Medulla oblongata (tissue), 1 donor: ENCODE data around the gene SPATA20.

Experiments used
- DNase-seq: peaks from one replicate; pipeline ENCODE4 v3.0.0-alpha.2; 2015; ENCODE audit errors: extremely low spot score

SPATA20 gene

GRCh38 chr17:50519141-50519834 is 27.7 kb upstream of the SPATA20 start:
- DNase-seq = no peak

GRCh38 chr17:50520483-50520882 is 26.5 kb upstream of the SPATA20 start:
- no peak for DNase-seq

GRCh38 chr17:50521514-50521913 is 25.5 kb upstream of the SPATA20 start:
- DNase-seq = no peak

- DNase-seq = no peak
These were observed 24.2 kb upstream of the SPATA20 start for GRCh38 chr17:50522766-50523165.

- DNase-seq = no peak
These were observed 23.8 kb upstream of the SPATA20 start for GRCh38 chr17:50523208-50523607.

- no peak for DNase-seq
These were observed 22.1 kb upstream of the SPATA20 start for GRCh38 chr17:50524838-50525237.

GRCh38 chr17:50527155-50527762 is 19.7 kb upstream of the SPATA20 start:
- no peak for DNase-seq

GRCh38 chr17:50527949-50528474 is 19.0 kb upstream of the SPATA20 start:
- DNase-seq = no peak

GRCh38 chr17:50529849-50530248 is 17.1 kb upstream of the SPATA20 start:
- DNase-seq = no peak

- DNase-seq = no peak
These were observed 15.4 kb upstream of the SPATA20 start for GRCh38 chr17:50531428-50532025.

GRCh38 chr17:50532452-50533024 is 14.4 kb upstream of the SPATA20 start, which contains the start of gene EPN3:
Gene EPN3 (plus strand): TSS chr17:50532735. CDS start chr17:50536557, 3,822 bp downstream.
- no peak for DNase-seq

GRCh38 chr17:50533185-50533584 is 13.8 kb upstream of the SPATA20 start:
- DNase-seq = no peak

GRCh38 chr17:50533720-50534148 is 13.2 kb upstream of the SPATA20 start:
- no peak for DNase-seq

GRCh38 chr17:50534222-50534978 is 12.6 kb upstream of the SPATA20 start:
- no peak for DNase-seq

GRCh38 chr17:50534979-50535326 is 12.0 kb upstream of the SPATA20 start:
- no peak for DNase-seq

GRCh38 chr17:50535407-50535806 is 11.6 kb upstream of the SPATA20 start:
- DNase-seq = no peak

- no peak for DNase-seq
These were observed 10.0 kb upstream of the SPATA20 start for GRCh38 chr17:50536683-50537646.

GRCh38 chr17:50537721-50538548 is 9.0 kb upstream of the SPATA20 start:
- DNase-seq = no peak

GRCh38 chr17:50538549-50539410 is 8.2 kb upstream of the SPATA20 start:
- no peak for DNase-seq
